ENCODE results near the gene PHRF1. TPM values are rescaled to one million over a fixed set of nuclear protein-coding genes. Genes with fewer than 3 reads are reported as not detected.

Gene PHRF1
- total RNA-seq, 6 donors from 2014 or later: 25.7 to 93.2 (median 37.9) TPM

DNA sequence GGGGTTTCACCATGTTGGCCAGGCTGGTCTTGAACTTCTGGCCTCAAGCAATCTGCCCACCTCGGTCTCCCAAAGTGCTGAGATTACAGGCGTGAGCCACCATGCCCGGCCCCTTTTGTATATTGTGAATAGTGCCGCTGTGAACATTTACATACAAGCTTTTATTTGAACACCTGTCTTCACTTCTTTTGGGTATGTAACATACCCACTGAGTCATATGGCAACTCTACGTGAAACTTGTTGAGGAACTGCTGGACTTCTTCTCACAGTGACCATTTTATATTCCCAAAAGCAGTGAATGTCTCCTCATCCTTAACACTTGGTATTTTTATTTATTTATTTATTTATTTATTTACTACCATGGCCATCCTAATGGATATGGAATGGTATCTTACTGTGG, 54.6 kb downstream of the PHRF1 start:
- Histone ChIP-seq H3K4me3 (no peak overlapping the region), H3K36me3 (no peaks in the 10 kb centered on the region), H3K9me3 (no peaks in the 10 kb centered on the region), H3K27ac (no peak overlapping the region), H3K27me3 (peaks cover 0 to 14% (median 9%) of the 10 kb centered on the region in 4 donors), H3K4me1 (peaks cover 0 to 12% (median 1%) of the 10 kb centered on the region in 4 donors)
- TF ChIP-seq POLR2AphosphoS5 (IDR thresholded peaks at IDR 0.05): no peak
- no peak for TF ChIP-seq EP300 (IDR thresholded peaks at IDR 0.05)
- TF ChIP-seq, protein P1, sequence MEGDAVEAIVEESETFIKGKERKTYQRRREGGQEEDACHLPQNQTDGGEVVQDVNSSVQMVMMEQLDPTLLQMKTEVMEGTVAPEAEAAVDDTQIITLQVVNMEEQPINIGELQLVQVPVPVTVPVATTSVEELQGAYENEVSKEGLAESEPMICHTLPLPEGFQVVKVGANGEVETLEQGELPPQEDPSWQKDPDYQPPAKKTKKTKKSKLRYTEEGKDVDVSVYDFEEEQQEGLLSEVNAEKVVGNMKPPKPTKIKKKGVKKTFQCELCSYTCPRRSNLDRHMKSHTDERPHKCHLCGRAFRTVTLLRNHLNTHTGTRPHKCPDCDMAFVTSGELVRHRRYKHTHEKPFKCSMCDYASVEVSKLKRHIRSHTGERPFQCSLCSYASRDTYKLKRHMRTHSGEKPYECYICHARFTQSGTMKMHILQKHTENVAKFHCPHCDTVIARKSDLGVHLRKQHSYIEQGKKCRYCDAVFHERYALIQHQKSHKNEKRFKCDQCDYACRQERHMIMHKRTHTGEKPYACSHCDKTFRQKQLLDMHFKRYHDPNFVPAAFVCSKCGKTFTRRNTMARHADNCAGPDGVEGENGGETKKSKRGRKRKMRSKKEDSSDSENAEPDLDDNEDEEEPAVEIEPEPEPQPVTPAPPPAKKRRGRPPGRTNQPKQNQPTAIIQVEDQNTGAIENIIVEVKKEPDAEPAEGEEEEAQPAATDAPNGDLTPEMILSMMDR (IDR thresholded peaks at IDR 0.05): no peak
- TF ChIP-seq POLR2A (IDR thresholded peaks at IDR 0.05): no peak
- ATAC-seq (ENCODE audit: low FRiP score in 2 of 2) (no peak), DNase-seq (no peak)
- 92 to 96% methylated on average over 5 of the region's 5 CpGs for WGBS, 2 donors

DNA sequence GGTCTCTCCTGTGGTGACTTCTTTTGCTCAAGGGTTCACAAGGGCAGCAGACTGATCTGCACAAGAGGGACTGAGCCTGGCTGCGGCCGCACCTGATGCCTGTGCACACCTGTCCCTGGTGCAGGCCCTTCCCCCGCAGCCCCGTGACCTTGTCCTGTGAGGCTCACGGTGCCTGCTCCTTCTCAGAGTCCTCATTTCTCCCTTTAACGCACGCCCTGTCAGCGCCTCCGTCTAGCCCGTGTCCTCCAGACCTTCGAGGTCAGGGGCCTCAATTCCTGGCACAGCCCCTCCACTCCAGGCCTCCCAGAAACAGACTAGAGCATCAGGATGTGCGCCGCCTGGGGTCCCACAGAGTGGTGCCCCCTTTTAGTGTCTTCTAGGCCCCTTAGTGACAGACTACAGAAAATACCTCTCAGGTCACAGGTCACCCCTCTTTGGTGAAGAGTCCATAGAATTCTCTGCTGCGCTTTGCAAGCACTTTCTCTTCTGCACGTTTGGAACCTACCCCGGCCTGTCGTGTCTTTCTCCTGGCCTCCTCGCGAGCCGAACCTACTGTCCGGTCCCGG, 59.8 kb downstream of the PHRF1 start:
- TF ChIP-seq POLR2AphosphoS5 (IDR thresholded peaks at IDR 0.05) (no peak), EP300 (IDR thresholded peaks at IDR 0.05) (no peak), POLR2A (IDR thresholded peaks at IDR 0.05) (no peak)
- TF ChIP-seq, protein P1 (IDR thresholded peaks at IDR 0.05): no peak
- Histone ChIP-seq H3K36me3 (no peaks in the 10 kb centered on the region), H3K27me3 (peaks cover 0 to 42% (median 21%) of the 10 kb centered on the region in 4 donors), H3K4me3 (no peak overlapping the region), H3K9me3 (no peaks in the 10 kb centered on the region), H3K4me1 (peaks cover 17 to 42% (median 27%) of the 10 kb centered on the region in 4 donors), H3K27ac (no peak overlapping the region)
- DNase-seq (no peak), ATAC-seq (ENCODE audit: low FRiP score in 2 of 2) (no peak)
- WGBS, 2 donors: 76 to 79% methylated on average over 13 to 22 of the region's 22 CpGs

DNA sequence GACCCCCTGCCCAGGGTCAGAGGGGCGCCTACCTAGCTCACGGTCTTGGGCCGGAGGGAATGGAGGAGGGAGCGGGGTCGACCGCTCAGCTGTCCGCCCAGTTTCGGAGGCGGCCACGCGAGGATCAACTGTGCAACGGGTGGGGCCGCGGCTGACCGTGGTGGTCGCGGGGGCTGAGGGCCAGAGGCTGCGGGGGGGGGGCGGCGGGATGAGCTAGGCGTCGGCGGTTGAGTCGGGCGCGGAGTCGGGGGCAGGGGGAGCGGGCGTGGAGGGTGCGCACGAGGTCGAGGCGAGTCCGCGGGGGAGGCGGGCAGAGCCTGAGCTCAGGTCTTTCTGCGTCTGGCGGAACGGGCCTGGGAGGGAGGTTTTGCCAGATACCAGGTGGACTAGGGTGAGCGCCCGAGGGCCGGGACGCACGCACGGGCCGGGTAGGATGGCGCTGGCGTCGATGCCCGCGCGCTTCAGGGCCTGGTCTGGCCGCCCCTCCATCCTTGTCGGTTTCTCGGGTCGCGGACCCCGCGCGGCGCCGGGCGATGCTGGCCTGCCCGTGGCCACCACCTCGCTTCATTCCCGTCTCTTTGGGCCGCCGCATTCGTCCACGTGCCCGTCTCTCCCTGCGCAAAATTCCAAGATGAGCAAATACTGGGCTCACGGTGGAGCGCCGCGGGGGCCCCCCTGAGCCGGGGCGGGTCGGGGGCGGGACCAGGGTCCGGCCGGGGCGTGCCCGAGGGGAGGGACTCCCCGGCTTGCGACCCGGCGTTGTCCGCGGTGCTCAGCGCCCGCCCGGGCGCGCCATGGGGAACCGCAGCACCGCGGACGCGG, 60.5 kb downstream of the PHRF1 start, which contains the start of gene DRD4:
Gene DRD4 (plus strand): TSS at position 759 of the 822 bp plus-strand sequence. CDS start 36 bp downstream, at position 795.
- no peak within 1 kb of the TSS for H3K27ac ChIP-seq
- DNase-seq (peak in 1 of 2 donors; percentile 89), ATAC-seq (ENCODE audit: low FRiP score in 2 of 2) (peak in 1 of 2 donors; percentile 72)
- peak within 1 kb of the TSS in 3 of 4 donors; percentile 28 to 35 (median 33) for H3K4me3 ChIP-seq
- WGBS, 2 donors: 20 to 28% methylated on average over 37 to 64 of the region's 100 CpGs
- H3K27me3 ChIP-seq: peaks cover 0 to 42% (median 21%) of the 10 kb centered on the region in 4 donors
- H3K4me1 ChIP-seq: peaks cover 17 to 42% (median 27%) of the 10 kb centered on the region in 4 donors
- peaks cover 0 to 2% (median 0%) of the 10 kb centered on the region in 4 donors for H3K36me3 ChIP-seq
- TF ChIP-seq POLR2AphosphoS5 (IDR thresholded peaks at IDR 0.05) (no peak), POLR2A (IDR thresholded peaks at IDR 0.05) (no peak), EP300 (IDR thresholded peaks at IDR 0.05) (no peak)
- TF ChIP-seq, protein P1 (IDR thresholded peaks at IDR 0.05): no peak
- no peaks in the 10 kb centered on the region for H3K9me3 ChIP-seq

DNA sequence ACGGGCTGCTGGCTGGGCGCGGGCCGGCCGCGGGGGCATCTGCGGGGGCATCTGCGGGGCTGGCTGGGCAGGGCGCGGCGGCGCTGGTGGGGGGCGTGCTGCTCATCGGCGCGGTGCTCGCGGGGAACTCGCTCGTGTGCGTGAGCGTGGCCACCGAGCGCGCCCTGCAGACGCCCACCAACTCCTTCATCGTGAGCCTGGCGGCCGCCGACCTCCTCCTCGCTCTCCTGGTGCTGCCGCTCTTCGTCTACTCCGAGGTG, 61.0 kb downstream of the PHRF1 start:
- H3K27me3 ChIP-seq: peaks cover 0 to 42% (median 21%) of the 10 kb centered on the region in 4 donors
- ATAC-seq (ENCODE audit: low FRiP score in 2 of 2) (no peak), DNase-seq (no peak)
- H3K4me3 ChIP-seq: peak overlapping the region in 3 of 4 donors; percentile 28 to 35 (median 33)
- no CpG with 5 or more reads among the region's 34 CpGs for WGBS, 2 donors
- TF ChIP-seq EP300 (IDR thresholded peaks at IDR 0.05) (no peak), POLR2A (IDR thresholded peaks at IDR 0.05) (no peak), POLR2AphosphoS5 (IDR thresholded peaks at IDR 0.05) (no peak)
- TF ChIP-seq, protein P1 (IDR thresholded peaks at IDR 0.05): no peak
- H3K9me3 ChIP-seq: no peaks in the 10 kb centered on the region
- peaks cover 0 to 7% (median 0%) of the 10 kb centered on the region in 4 donors for H3K36me3 ChIP-seq
- no peak overlapping the region for H3K27ac ChIP-seq
- peaks cover 17 to 42% (median 27%) of the 10 kb centered on the region in 4 donors for H3K4me1 ChIP-seq

All from upper lobe of left lung (tissue), 6 donors.